Measurements from ENCODE around the gene NDUFB5.

Gene NDUFB5

GRCh38 chr3:179604321-179605078 lies at the start of gene NDUFB5, which contains the start of gene MRPL47:
Gene NDUFB5 (plus strand): TSS chr3:179604794. CDS start chr3:179604816, 22 bp downstream.
Gene MRPL47 (minus strand): TSS chr3:179604638. CDS start chr3:179604624, 14 bp downstream.
- peak; percentile 87 to 91 for DNase-seq

- peak; percentile 22 to 23 for DNase-seq
Observed at GRCh38 chr3:179558742-179559364, 45.7 kb upstream of the NDUFB5 start.

GRCh38 chr3:179560791-179561190 lies 43.8 kb upstream of the NDUFB5 start:
- no peak for DNase-seq

- DNase-seq = peak; percentile 98 to 99
Observed at GRCh38 chr3:179562591-179563270, 41.9 kb upstream of the NDUFB5 start, which contains the start of gene ACTL6A. Gene ACTL6A (plus strand): TSS chr3:179562926. CDS start chr3:179563093, 167 bp downstream.

- peak; percentile 58 to 61 for DNase-seq
Observed at GRCh38 chr3:179563271-179563783, 41.3 kb upstream of the NDUFB5 start.

GRCh38 chr3:179565496-179565895 lies 39.1 kb upstream of the NDUFB5 start:
- no peak for DNase-seq

- DNase-seq = no peak
Observed at GRCh38 chr3:179580992-179581391, 23.6 kb upstream of the NDUFB5 start.

- DNase-seq = no peak
Observed at GRCh38 chr3:179589143-179589542, 15.5 kb upstream of the NDUFB5 start.

GRCh38 chr3:179590669-179591068 lies 13.9 kb upstream of the NDUFB5 start:
- DNase-seq = no peak

- DNase-seq = no peak
Observed at GRCh38 chr3:179591313-179591712, 13.3 kb upstream of the NDUFB5 start.

- DNase-seq = no peak
Observed at GRCh38 chr3:179599531-179599930, 5.1 kb upstream of the NDUFB5 start.

GRCh38 chr3:179603321-179603720 lies 1.3 kb upstream of the NDUFB5 start:
- no peak for DNase-seq

- no peak for DNase-seq
Observed at GRCh38 chr3:179603831-179604230, 763 bp upstream of the NDUFB5 start.

GRCh38 chr3:179606534-179607085 lies 2.0 kb downstream of the NDUFB5 start:
- DNase-seq = no peak

- peak in 1 of 2 donors; percentile 3 for DNase-seq
Observed at GRCh38 chr3:179608931-179609720, 4.5 kb downstream of the NDUFB5 start.

GRCh38 chr3:179610066-179610465 lies 5.5 kb downstream of the NDUFB5 start:
- DNase-seq = no peak

- DNase-seq = no peak
Observed at GRCh38 chr3:179613807-179614206, 9.2 kb downstream of the NDUFB5 start.

GRCh38 chr3:179615458-179616173 lies 11.0 kb downstream of the NDUFB5 start:
- DNase-seq = no peak

- DNase-seq = no peak
Observed at GRCh38 chr3:179622023-179622422, 17.4 kb downstream of the NDUFB5 start.

- no peak for DNase-seq
Observed at GRCh38 chr3:179624451-179624850, 19.9 kb downstream of the NDUFB5 start.

- DNase-seq = no peak
Observed at GRCh38 chr3:179630753-179631451, 26.3 kb downstream of the NDUFB5 start.

All from activated CD4-positive, alpha-beta T cell treated with anti-CD3 and anti-CD28 coated beads for 4 hours (primary cell).